ENCODE data around the gene SLC22A17.

DNA sequence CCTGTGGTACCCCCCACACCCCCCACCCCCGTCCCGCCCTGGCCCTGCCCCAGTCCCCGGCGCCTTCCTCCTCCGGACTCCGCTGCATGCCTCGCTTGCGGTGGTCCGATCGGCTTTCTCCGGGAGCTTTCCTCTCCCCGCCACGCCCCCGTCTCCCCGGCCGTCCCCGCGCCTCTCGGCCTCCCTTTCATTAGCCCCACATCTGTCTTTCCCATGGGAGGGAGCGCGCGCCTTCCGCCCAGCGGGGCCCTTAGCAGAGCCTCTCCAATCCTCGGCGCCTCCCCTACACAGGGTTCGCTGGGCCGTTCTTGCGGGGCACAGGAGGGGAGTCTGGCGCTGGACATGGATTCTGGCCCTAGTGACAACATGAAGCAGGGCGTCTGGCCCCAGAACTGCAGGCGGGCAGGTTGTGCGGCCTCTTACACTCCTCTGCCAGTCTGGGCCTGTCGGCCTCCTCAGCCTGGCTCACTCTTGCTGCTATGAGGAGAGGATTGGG is 13.8 kb upstream of the SLC22A17 start:
- no peak for TF ChIP-seq CTCF (IDR thresholded peaks at IDR 0.05)
- no peak for TF ChIP-seq EZH2phosphoT487 (IDR thresholded peaks at IDR 0.05)
